ENCODE measurements around the gene SPHK1. TPM values are rescaled to one million over a fixed set of nuclear protein-coding genes. Genes with fewer than 3 reads are reported as not detected.

Gene SPHK1
- total and polyA plus RNA-seq, 9 donors, result 1.6 to 2.8 (median 2.4) TPM

GRCh38 chr17:76360461-76360860 is 23.9 kb upstream of the SPHK1 start:
- H3K4me1 ChIP-seq (ENCODE audit: control insufficient read depth, insufficient read depth, low read length), result peaks cover 12% of the 10 kb centered on the region
- no peak overlapping the region for H3K27ac ChIP-seq (ENCODE audit: low read length)
- H3K36me3 ChIP-seq (ENCODE audit: control insufficient read depth, insufficient read depth, low read length), result no peaks in the 10 kb centered on the region
- WGBS (ENCODE audit: insufficient coverage), result no CpG with 5 or more reads among the region's 2 CpGs
- H3K4me3 ChIP-seq (ENCODE audit: low read length), result no peak overlapping the region
- H3K9me3 ChIP-seq (replicated peaks; ENCODE audit: control insufficient read depth, low read depth, low read length), result no peaks in the 10 kb centered on the region
- H3K27me3 ChIP-seq (ENCODE audit: control insufficient read depth, insufficient read depth, low read length), result no peaks in the 10 kb centered on the region
- no peak for DNase-seq

DNA sequence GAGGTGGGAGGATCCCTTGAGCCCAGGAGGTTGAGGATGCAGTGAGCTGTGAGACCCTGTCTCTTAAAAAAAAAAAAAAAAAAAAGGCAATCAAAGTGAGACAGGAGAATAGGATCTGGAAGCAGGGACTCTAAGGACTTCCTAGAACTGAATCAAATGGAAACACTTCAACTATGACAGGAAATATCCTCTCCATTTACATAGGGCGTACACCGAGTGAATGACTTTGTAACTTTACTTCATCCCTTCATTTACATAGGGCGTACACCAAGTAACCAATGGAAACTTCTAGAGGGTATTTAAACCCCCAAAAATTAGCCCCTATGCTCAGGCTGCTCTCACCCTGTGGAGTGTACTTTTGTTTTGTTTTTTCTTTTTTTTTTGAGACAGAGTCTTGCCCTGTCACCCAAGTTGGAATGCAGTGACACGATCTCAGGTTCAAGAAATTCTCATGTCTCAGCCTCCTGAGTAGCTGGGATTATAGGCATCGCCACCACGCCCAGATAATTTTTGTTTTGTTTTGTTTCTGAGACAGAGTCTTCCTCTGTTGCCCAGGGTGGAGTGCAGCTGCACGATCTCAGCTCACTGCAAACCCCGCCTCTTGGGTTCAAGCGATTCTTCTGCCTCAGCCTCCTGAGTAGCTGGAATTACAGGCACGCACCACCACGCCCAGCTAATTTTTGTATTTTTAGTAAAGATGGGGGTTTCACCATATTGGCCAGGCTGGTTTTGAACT is 21.1 kb upstream of the SPHK1 start:
- 78% methylated on average over 4 of the region's 11 CpGs for WGBS (ENCODE audit: insufficient coverage)
- Histone ChIP-seq H3K27me3 (ENCODE audit: control insufficient read depth, insufficient read depth, low read length) (no peaks in the 10 kb centered on the region), H3K4me1 (ENCODE audit: control insufficient read depth, insufficient read depth, low read length) (peaks cover 13% of the 10 kb centered on the region), H3K27ac (ENCODE audit: low read length) (no peak overlapping the region), H3K9me3 (replicated peaks; ENCODE audit: control insufficient read depth, low read depth, low read length) (no peaks in the 10 kb centered on the region), H3K36me3 (ENCODE audit: control insufficient read depth, insufficient read depth, low read length) (no peaks in the 10 kb centered on the region), H3K4me3 (ENCODE audit: low read length) (no peak overlapping the region)
- no peak for DNase-seq

- Histone ChIP-seq H3K9me3 (replicated peaks; ENCODE audit: control insufficient read depth, low read depth, low read length) (no peaks in the 10 kb centered on the region), H3K27ac (ENCODE audit: low read length) (no peak overlapping the region), H3K27me3 (ENCODE audit: control insufficient read depth, insufficient read depth, low read length) (no peaks in the 10 kb centered on the region), H3K4me1 (ENCODE audit: control insufficient read depth, insufficient read depth, low read length) (peaks cover 33% of the 10 kb centered on the region), H3K4me3 (ENCODE audit: low read length) (no peak overlapping the region), H3K36me3 (ENCODE audit: control insufficient read depth, insufficient read depth, low read length) (no peaks in the 10 kb centered on the region)
- DNase-seq, result no peak
- 46% methylated on average over 8 of the region's 12 CpGs for WGBS (ENCODE audit: insufficient coverage)
Measured at GRCh38 chr17:76365256-76365903, 19.0 kb upstream of the SPHK1 start.

DNA sequence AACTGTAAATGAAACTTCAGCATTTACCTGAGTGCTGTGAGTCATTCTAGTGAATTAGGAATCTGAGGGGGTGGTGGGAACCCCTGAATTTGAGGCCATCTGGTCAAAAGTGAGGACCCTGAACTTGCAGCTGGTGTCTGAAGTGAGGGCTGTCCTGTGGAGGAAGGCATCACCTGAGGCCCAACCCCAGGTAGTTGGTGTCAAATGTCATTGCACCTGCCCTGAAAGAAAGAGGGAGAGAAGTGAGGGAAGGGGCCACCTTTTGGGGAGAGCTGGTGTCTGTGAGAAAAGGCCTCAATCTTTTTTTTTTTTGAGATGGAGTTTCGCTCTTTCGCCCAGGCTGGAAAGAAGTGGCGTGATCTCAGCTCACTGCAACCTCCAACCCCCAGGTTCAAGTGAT is 18.2 kb upstream of the SPHK1 start:
- peaks cover 40% of the 10 kb centered on the region for H3K4me1 ChIP-seq (ENCODE audit: control insufficient read depth, insufficient read depth, low read length)

DNA sequence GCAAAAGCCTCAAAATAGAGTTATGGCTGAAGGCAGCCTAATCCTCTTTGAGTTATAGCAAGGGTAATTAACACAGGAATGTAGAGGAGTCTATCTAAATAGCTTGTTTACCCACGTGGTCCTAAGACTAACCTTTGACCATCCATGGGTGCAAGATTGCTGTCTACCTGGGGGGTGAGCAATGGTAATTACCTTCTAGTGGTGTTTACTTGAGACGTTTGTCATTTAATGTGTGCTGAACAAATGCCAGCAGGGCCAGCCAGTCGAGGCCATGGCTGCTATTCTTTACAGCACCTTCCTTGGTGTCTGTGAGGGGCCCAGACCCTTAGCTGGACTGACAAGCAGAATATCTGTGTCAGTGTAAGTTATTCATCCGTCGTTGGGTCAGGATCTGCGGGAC is 16.8 kb upstream of the SPHK1 start:
- peaks cover 28% of the 10 kb centered on the region for H3K4me1 ChIP-seq (ENCODE audit: control insufficient read depth, insufficient read depth, low read length)
- H3K36me3 ChIP-seq (ENCODE audit: control insufficient read depth, insufficient read depth, low read length), result no peaks in the 10 kb centered on the region
- no peak overlapping the region for H3K4me3 ChIP-seq (ENCODE audit: low read length)
- H3K27me3 ChIP-seq (ENCODE audit: control insufficient read depth, insufficient read depth, low read length), result no peaks in the 10 kb centered on the region
- WGBS (ENCODE audit: insufficient coverage), result 100% methylated on average over 1 of the region's 6 CpGs
- H3K27ac ChIP-seq (ENCODE audit: low read length), result no peak overlapping the region
- H3K9me3 ChIP-seq (replicated peaks; ENCODE audit: control insufficient read depth, low read depth, low read length), result no peaks in the 10 kb centered on the region
- DNase-seq, result no peak

More for the DNA sequence above, 18.2 kb upstream of the SPHK1 start:
- Histone ChIP-seq H3K36me3 (ENCODE audit: control insufficient read depth, insufficient read depth, low read length) (no peaks in the 10 kb centered on the region), H3K4me3 (ENCODE audit: low read length) (no peak overlapping the region), H3K27me3 (ENCODE audit: control insufficient read depth, insufficient read depth, low read length) (no peaks in the 10 kb centered on the region), H3K27ac (ENCODE audit: low read length) (no peak overlapping the region), H3K9me3 (replicated peaks; ENCODE audit: control insufficient read depth, low read depth, low read length) (no peaks in the 10 kb centered on the region)
- DNase-seq, result no peak
- no CpG with 5 or more reads among the region's 3 CpGs for WGBS (ENCODE audit: insufficient coverage)

- Histone ChIP-seq H3K4me3 (ENCODE audit: low read length) (no peak overlapping the region), H3K27me3 (ENCODE audit: control insufficient read depth, insufficient read depth, low read length) (no peaks in the 10 kb centered on the region), H3K9me3 (replicated peaks; ENCODE audit: control insufficient read depth, low read depth, low read length) (no peaks in the 10 kb centered on the region), H3K4me1 (ENCODE audit: control insufficient read depth, insufficient read depth, low read length) (peaks cover 28% of the 10 kb centered on the region), H3K27ac (ENCODE audit: low read length) (no peak overlapping the region), H3K36me3 (ENCODE audit: control insufficient read depth, insufficient read depth, low read length) (no peaks in the 10 kb centered on the region)
- WGBS (ENCODE audit: insufficient coverage), result 70% methylated on average over 2 of the region's 11 CpGs
- DNase-seq, result no peak
Measured at GRCh38 chr17:76368545-76368944, 15.9 kb upstream of the SPHK1 start.

- H3K27ac ChIP-seq (ENCODE audit: low read length), result peak overlapping the region; percentile 35
- 64% methylated on average over 10 of the region's 10 CpGs for WGBS (ENCODE audit: insufficient coverage)
- no peaks in the 10 kb centered on the region for H3K36me3 ChIP-seq (ENCODE audit: control insufficient read depth, insufficient read depth, low read length)
- peaks cover 28% of the 10 kb centered on the region for H3K4me1 ChIP-seq (ENCODE audit: control insufficient read depth, insufficient read depth, low read length)
- no peaks in the 10 kb centered on the region for H3K27me3 ChIP-seq (ENCODE audit: control insufficient read depth, insufficient read depth, low read length)
- no peak for DNase-seq
- H3K4me3 ChIP-seq (ENCODE audit: low read length), result no peak overlapping the region
- no peaks in the 10 kb centered on the region for H3K9me3 ChIP-seq (replicated peaks; ENCODE audit: control insufficient read depth, low read depth, low read length)
Measured at GRCh38 chr17:76369379-76369778, 15.0 kb upstream of the SPHK1 start.

GRCh38 chr17:76369804-76370203 is 14.6 kb upstream of the SPHK1 start:
- no peaks in the 10 kb centered on the region for H3K9me3 ChIP-seq (replicated peaks; ENCODE audit: control insufficient read depth, low read depth, low read length)
- DNase-seq, result peak; percentile 41
- no peaks in the 10 kb centered on the region for H3K36me3 ChIP-seq (ENCODE audit: control insufficient read depth, insufficient read depth, low read length)
- 27% methylated on average over 7 of the region's 7 CpGs for WGBS (ENCODE audit: insufficient coverage)
- H3K27ac ChIP-seq (ENCODE audit: low read length), result peak overlapping the region; percentile 35
- no peaks in the 10 kb centered on the region for H3K27me3 ChIP-seq (ENCODE audit: control insufficient read depth, insufficient read depth, low read length)
- H3K4me3 ChIP-seq (ENCODE audit: low read length), result no peak overlapping the region
- H3K4me1 ChIP-seq (ENCODE audit: control insufficient read depth, insufficient read depth, low read length), result peaks cover 28% of the 10 kb centered on the region

DNA sequence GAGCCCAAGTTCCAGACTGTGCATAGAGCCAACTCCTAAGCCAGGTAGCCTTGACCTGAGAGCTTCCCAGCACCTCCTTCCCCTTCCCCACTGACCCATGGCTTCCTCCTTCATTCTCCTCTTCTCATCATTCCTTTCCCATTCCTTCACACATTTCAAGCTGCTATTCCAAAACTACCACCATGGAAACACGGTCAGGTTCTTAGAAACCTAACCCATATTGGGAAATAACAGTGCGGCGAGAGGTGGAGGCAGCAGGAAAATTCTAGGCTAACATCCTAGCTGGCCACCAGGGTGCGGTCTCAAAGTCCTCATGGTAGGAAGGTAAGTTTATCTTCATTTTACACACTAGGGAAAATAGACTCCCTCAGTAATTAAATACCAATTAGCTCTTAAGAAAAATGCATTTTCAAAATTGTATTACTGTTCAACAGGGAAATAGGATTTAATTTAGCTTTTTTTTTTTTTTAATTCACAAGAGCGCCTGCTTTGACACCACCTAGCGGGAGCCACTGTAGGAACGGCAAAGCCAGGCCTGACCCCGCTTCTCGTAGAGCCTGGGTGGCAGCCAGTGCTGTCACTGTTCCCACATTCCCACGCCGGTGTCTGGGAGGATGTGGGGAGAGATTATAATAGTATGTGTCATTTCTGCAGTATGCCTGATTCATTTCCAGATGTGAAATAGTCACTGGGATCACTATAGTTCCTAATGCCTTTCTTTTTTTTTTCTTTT is 14.0 kb upstream of the SPHK1 start:
- DNase-seq, result peak; percentile 84
- H3K9me3 ChIP-seq (replicated peaks; ENCODE audit: control insufficient read depth, low read depth, low read length), result no peaks in the 10 kb centered on the region
- peak overlapping the region; percentile 35 for H3K27ac ChIP-seq (ENCODE audit: low read length)
- no peak overlapping the region for H3K4me3 ChIP-seq (ENCODE audit: low read length)
- no peaks in the 10 kb centered on the region for H3K27me3 ChIP-seq (ENCODE audit: control insufficient read depth, insufficient read depth, low read length)
- no peaks in the 10 kb centered on the region for H3K36me3 ChIP-seq (ENCODE audit: control insufficient read depth, insufficient read depth, low read length)
- peaks cover 30% of the 10 kb centered on the region for H3K4me1 ChIP-seq (ENCODE audit: control insufficient read depth, insufficient read depth, low read length)
- no CpG with 5 or more reads among the region's 11 CpGs for WGBS (ENCODE audit: insufficient coverage)
